Ascending aorta (tissue), 2 donors: ENCODE results near the gene DYSF. TPM values are rescaled to one million over a fixed set of nuclear protein-coding genes. Genes with fewer than 3 reads are reported as not detected.

Experiments
- DNase-seq, 2 donors: peaks; one replicate each; pipeline ENCODE4 v3.0.0-alpha.2; 2019; ENCODE audit warnings: low spot score in 2 of 2
- H3K27ac ChIP-seq, 2 donors: fragments of 200-600 bp; sonication (generic); one replicate each; pipeline ENCODE4 v1.5.1; 2016 to 2017; ENCODE audit warnings: mild to moderate bottlenecking in 1 of 2
- H3K27me3 ChIP-seq: fragments of 200-600 bp; sonication (generic); one replicate; pipeline ENCODE4 v1.5.1; 2017
- H3K36me3 ChIP-seq, 2 donors: fragments of 200-600 bp; sonication (generic); one replicate each; pipeline ENCODE4 v1.5.1; 2016
- H3K4me1 ChIP-seq, 2 donors: fragments of 200-600 bp; sonication (generic); one replicate each; pipeline ENCODE4 v1.5.1; 2016 to 2017; ENCODE audit warnings: mild to moderate bottlenecking in 1 of 2
- H3K4me3 ChIP-seq, 2 donors: fragments of 200-600 bp; sonication (generic); one replicate each; pipeline ENCODE4 v1.5.1; 2016 to 2017; ENCODE audit warnings: mild to moderate bottlenecking in 1 of 2
- H3K9me3 ChIP-seq, 2 donors: fragments of 200-600 bp; sonication (generic); one replicate each; pipeline ENCODE4 v1.5.1; 2016
- CTCF ChIP-seq, 3 experiments: fragments of 200-600 bp in 2 of 3; fragments of 450-650 bp in 1 of 3; sonication (generic) in 2 of 3; IDR thresholded peaks; one replicate each; pipeline ENCODE4 v1.5.1; 2016 to 2019; ENCODE audit warnings: antibody characterized with exemption in 3 of 3, mild to moderate bottlenecking in 1 of 3, moderate library complexity in 1 of 3
- intact Hi-C: fragments of 100-400 bp; cut with DNase I; formaldehyde crosslinking; loops from one replicate; pipeline ENCODE4 v1.15.1; 2023
- total RNA-seq: library from RNA; depleted of rRNA; stranded (reverse); fragments of >200 nt; gene quantifications from one replicate; pipeline ENCODE4 v1.1.0, GENCODE V29; 2016

DYSF gene
- total RNA-seq, 1 donor from 2014 or later: 58.3 TPM

GRCh38 chr2:71547616-71548285 is 94.4 kb downstream of the DYSF start:
- Histone ChIP-seq H3K27me3 (no peaks in the 10 kb centered on the region), H3K27ac (no peak overlapping the region), H3K4me1 (no peaks in the 10 kb centered on the region), H3K9me3 (no peaks in the 10 kb centered on the region), H3K36me3 (no peaks in the 10 kb centered on the region), H3K4me3 (no peak overlapping the region)
- intact Hi-C loops: loop anchor here (1.0 to 5.0 kb wide), 8 partner anchors 67 to 1030 kb away; no protein-coding TSS in a partner anchor
- no peak for DNase-seq
- TF ChIP-seq CTCF (IDR thresholded peaks at IDR 0.05): no peak

GRCh38 chr2:71548646-71549425 is 95.5 kb downstream of the DYSF start:
- no peaks in the 10 kb centered on the region for H3K4me1 ChIP-seq
- H3K9me3 ChIP-seq: no peaks in the 10 kb centered on the region
- H3K36me3 ChIP-seq: no peaks in the 10 kb centered on the region
- intact Hi-C loops: loop anchor here (1.0 to 5.0 kb wide), 8 partner anchors 66 to 1028 kb away; no protein-coding TSS in a partner anchor
- no peak overlapping the region for H3K27ac ChIP-seq
- no peak overlapping the region for H3K4me3 ChIP-seq
- no peaks in the 10 kb centered on the region for H3K27me3 ChIP-seq
- peak; percentile 78 to 87 (median 79) for TF ChIP-seq CTCF (IDR thresholded peaks at IDR 0.05)
- peak in 1 of 2 donors; percentile 86 for DNase-seq

GRCh38 chr2:71550801-71551630 is 97.7 kb downstream of the DYSF start:
- Histone ChIP-seq H3K27ac (no peak overlapping the region), H3K9me3 (no peaks in the 10 kb centered on the region), H3K36me3 (no peaks in the 10 kb centered on the region), H3K27me3 (no peaks in the 10 kb centered on the region), H3K4me3 (no peak overlapping the region), H3K4me1 (no peaks in the 10 kb centered on the region)
- no peak for TF ChIP-seq CTCF (IDR thresholded peaks at IDR 0.05)
- peak in 1 of 2 donors; percentile 55 for DNase-seq
- intact Hi-C loops: no loop called here

- Histone ChIP-seq H3K27ac (no peak overlapping the region), H3K27me3 (no peaks in the 10 kb centered on the region), H3K36me3 (no peaks in the 10 kb centered on the region), H3K4me3 (no peak overlapping the region), H3K9me3 (no peaks in the 10 kb centered on the region), H3K4me1 (no peaks in the 10 kb centered on the region)
- TF ChIP-seq CTCF (IDR thresholded peaks at IDR 0.05): no peak
- no peak for DNase-seq
- intact Hi-C loops: no loop called here
Measured at GRCh38 chr2:71551631-71551915, 98.2 kb downstream of the DYSF start.

GRCh38 chr2:71552356-71552755 is 99.0 kb downstream of the DYSF start:
- H3K4me3 ChIP-seq: no peak overlapping the region
- no peaks in the 10 kb centered on the region for H3K4me1 ChIP-seq
- TF ChIP-seq CTCF (IDR thresholded peaks at IDR 0.05): no peak
- no peaks in the 10 kb centered on the region for H3K27me3 ChIP-seq
- peak in 1 of 2 donors; percentile 35 for DNase-seq
- no peaks in the 10 kb centered on the region for H3K36me3 ChIP-seq
- no peak overlapping the region for H3K27ac ChIP-seq
- H3K9me3 ChIP-seq: no peaks in the 10 kb centered on the region
- intact Hi-C loops: no loop called here
